Measurements from ENCODE around the gene NEDD9.

The NEDD9 gene

DNA sequence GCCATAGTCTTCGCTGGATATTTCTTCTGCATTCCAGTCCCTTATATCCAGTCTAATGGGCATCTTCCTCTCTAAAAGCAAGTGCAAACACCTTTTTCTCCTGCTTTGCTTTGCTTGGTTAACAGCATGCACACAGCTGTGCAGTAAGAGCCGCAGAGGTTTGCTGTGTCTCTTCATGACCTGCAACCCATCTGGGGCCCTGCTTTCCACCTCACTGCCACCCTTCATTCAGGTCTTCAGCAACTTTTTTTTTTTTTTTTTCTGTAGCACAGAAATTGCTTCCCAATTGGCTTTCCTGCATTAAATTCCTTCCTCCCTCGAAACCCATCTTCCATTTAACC lies 14.4 kb downstream of the NEDD9 start:
- Histone ChIP-seq H3K79me2 (ENCODE audit: insufficient read depth, low read length) (0 out of 2 replicates have a peak, but pooled peaks cover 12% of the 10 kb centered on the region), H3K27me3 (ENCODE audit: low read length) (no peaks in the 10 kb centered on the region), H2AFZ (ENCODE audit: low read depth, low read length, severe bottlenecking) (no peak overlapping the region), H3F3A (ENCODE audit: insufficient read depth) (no peaks in the 10 kb centered on the region), H3K4me2 (ENCODE audit: low read depth, low read length, poor library complexity, severe bottlenecking) (no peak overlapping the region), H3K36me3 (ENCODE audit: low read length) (0 out of 2 replicates have a peak, but pooled peaks cover under 1% of the 10 kb centered on the region), H3K9me3 (ENCODE audit: insufficient read depth, low read length) (no peaks in the 10 kb centered on the region), H3K4me3 (ENCODE audit: insufficient read depth, low read length, poor library complexity, severe bottlenecking) (no peak overlapping the region), H3K9ac (ENCODE audit: low read length) (no peak overlapping the region), H4K20me1 (ENCODE audit: low read depth, low read length) (no peaks in the 10 kb centered on the region), H3K27ac (ENCODE audit: low read depth, low read length) (no peak overlapping the region), H3K9me2 (replicated peaks; ENCODE audit: insufficient read depth, low read length) (no peaks in the 10 kb centered on the region)
- no peak for TF ChIP-seq EZH2phosphoT487 (conservative IDR thresholded peaks at IDR 0.05; ENCODE audit: low read length)
- TF ChIP-seq, protein P1, sequence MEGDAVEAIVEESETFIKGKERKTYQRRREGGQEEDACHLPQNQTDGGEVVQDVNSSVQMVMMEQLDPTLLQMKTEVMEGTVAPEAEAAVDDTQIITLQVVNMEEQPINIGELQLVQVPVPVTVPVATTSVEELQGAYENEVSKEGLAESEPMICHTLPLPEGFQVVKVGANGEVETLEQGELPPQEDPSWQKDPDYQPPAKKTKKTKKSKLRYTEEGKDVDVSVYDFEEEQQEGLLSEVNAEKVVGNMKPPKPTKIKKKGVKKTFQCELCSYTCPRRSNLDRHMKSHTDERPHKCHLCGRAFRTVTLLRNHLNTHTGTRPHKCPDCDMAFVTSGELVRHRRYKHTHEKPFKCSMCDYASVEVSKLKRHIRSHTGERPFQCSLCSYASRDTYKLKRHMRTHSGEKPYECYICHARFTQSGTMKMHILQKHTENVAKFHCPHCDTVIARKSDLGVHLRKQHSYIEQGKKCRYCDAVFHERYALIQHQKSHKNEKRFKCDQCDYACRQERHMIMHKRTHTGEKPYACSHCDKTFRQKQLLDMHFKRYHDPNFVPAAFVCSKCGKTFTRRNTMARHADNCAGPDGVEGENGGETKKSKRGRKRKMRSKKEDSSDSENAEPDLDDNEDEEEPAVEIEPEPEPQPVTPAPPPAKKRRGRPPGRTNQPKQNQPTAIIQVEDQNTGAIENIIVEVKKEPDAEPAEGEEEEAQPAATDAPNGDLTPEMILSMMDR (IDR thresholded peaks at IDR 0.05; ENCODE audit: insufficient read depth, low read length, poor library complexity, severe bottlenecking), result no peak

GRCh38 chr6:11217360-11218101 lies 14.9 kb downstream of the NEDD9 start:
- H3K79me2 ChIP-seq (ENCODE audit: insufficient read depth, low read length), result 0 out of 2 replicates have a peak, but pooled peaks cover 11% of the 10 kb centered on the region
- H3K27ac ChIP-seq (ENCODE audit: low read depth, low read length), result no peak overlapping the region
- H3K4me3 ChIP-seq (ENCODE audit: insufficient read depth, low read length, poor library complexity, severe bottlenecking), result no peak overlapping the region
- no peak overlapping the region for H3K4me2 ChIP-seq (ENCODE audit: low read depth, low read length, poor library complexity, severe bottlenecking)
- no peaks in the 10 kb centered on the region for H3K9me3 ChIP-seq (ENCODE audit: insufficient read depth, low read length)
- no peak overlapping the region for H3K9ac ChIP-seq (ENCODE audit: low read length)
- H3K27me3 ChIP-seq (ENCODE audit: low read length), result no peaks in the 10 kb centered on the region
- no peak overlapping the region for H2AFZ ChIP-seq (ENCODE audit: low read depth, low read length, severe bottlenecking)
- H3K36me3 ChIP-seq (ENCODE audit: low read length), result peaks cover 6% of the 10 kb centered on the region; the same call in 1 of the 2 replicates
- TF ChIP-seq, protein P1 (IDR thresholded peaks at IDR 0.05; ENCODE audit: insufficient read depth, low read length, poor library complexity, severe bottlenecking), result no peak
- no peak for TF ChIP-seq EZH2phosphoT487 (conservative IDR thresholded peaks at IDR 0.05; ENCODE audit: low read length)
- no peaks in the 10 kb centered on the region for H4K20me1 ChIP-seq (ENCODE audit: low read depth, low read length)
- no peaks in the 10 kb centered on the region for H3K9me2 ChIP-seq (replicated peaks; ENCODE audit: insufficient read depth, low read length)
- H3F3A ChIP-seq (ENCODE audit: insufficient read depth), result no peaks in the 10 kb centered on the region

- Histone ChIP-seq H3K27ac (ENCODE audit: low read depth, low read length) (no peak overlapping the region), H2AFZ (ENCODE audit: low read depth, low read length, severe bottlenecking) (no peak overlapping the region), H3K4me3 (ENCODE audit: insufficient read depth, low read length, poor library complexity, severe bottlenecking) (no peak overlapping the region), H3K9me3 (ENCODE audit: insufficient read depth, low read length) (no peaks in the 10 kb centered on the region), H4K20me1 (ENCODE audit: low read depth, low read length) (no peaks in the 10 kb centered on the region), H3K4me2 (ENCODE audit: low read depth, low read length, poor library complexity, severe bottlenecking) (no peak overlapping the region), H3F3A (ENCODE audit: insufficient read depth) (no peaks in the 10 kb centered on the region), H3K79me2 (ENCODE audit: insufficient read depth, low read length) (no peaks in the 10 kb centered on the region), H3K27me3 (ENCODE audit: low read length) (no peaks in the 10 kb centered on the region), H3K9me2 (replicated peaks; ENCODE audit: insufficient read depth, low read length) (no peaks in the 10 kb centered on the region), H3K36me3 (ENCODE audit: low read length) (peaks cover 10% of the 10 kb centered on the region; the same call in 1 of the 2 replicates), H3K9ac (ENCODE audit: low read length) (no peak overlapping the region)
- TF ChIP-seq EZH2phosphoT487 (conservative IDR thresholded peaks at IDR 0.05; ENCODE audit: low read length), result no peak
Measured at GRCh38 chr6:11215773-11216172, 16.7 kb downstream of the NEDD9 start.

DNA sequence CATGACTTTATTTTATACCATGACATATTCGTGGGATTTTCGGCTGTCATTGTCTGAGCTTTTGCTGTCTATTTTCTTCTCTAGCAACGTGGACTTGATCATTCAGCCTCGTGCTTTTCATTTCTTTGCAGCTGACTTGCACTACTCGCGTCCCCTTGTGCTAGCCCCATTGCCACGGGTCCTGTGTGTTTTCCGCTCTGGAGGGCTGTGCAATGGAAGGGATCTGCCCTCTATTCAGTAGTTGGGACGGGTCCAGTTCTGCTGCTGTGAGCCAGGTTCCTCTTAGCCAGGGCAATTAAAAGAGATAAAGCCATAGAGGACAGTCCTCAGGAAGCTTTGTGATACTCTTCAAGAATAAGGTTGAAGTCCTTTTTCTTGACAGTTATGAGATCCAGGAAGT lies 17.6 kb downstream of the NEDD9 start:
- TF ChIP-seq, protein P1 (IDR thresholded peaks at IDR 0.05; ENCODE audit: insufficient read depth, low read length, poor library complexity, severe bottlenecking), result no peak
- TF ChIP-seq EZH2phosphoT487 (conservative IDR thresholded peaks at IDR 0.05; ENCODE audit: low read length), result no peak
- Histone ChIP-seq H3K4me2 (ENCODE audit: low read depth, low read length, poor library complexity, severe bottlenecking) (no peak overlapping the region), H3K9ac (ENCODE audit: low read length) (no peak overlapping the region), H4K20me1 (ENCODE audit: low read depth, low read length) (no peaks in the 10 kb centered on the region), H3K36me3 (ENCODE audit: low read length) (peaks cover 13% of the 10 kb centered on the region), H3F3A (ENCODE audit: insufficient read depth) (no peaks in the 10 kb centered on the region), H3K27me3 (ENCODE audit: low read length) (no peaks in the 10 kb centered on the region), H3K9me3 (ENCODE audit: insufficient read depth, low read length) (no peaks in the 10 kb centered on the region), H3K27ac (ENCODE audit: low read depth, low read length) (no peak overlapping the region), H3K79me2 (ENCODE audit: insufficient read depth, low read length) (no peaks in the 10 kb centered on the region), H3K4me3 (ENCODE audit: insufficient read depth, low read length, poor library complexity, severe bottlenecking) (no peak overlapping the region), H2AFZ (ENCODE audit: low read depth, low read length, severe bottlenecking) (no peak overlapping the region), H3K9me2 (replicated peaks; ENCODE audit: insufficient read depth, low read length) (no peaks in the 10 kb centered on the region)

Data from SU-DHL-6 (cell line).